ENCODE measurements around the gene DOK4.

GRCh38 chr16:57481421-57481820 lies 4.9 kb downstream of the DOK4 start:
- TF ChIP-seq, protein P1, sequence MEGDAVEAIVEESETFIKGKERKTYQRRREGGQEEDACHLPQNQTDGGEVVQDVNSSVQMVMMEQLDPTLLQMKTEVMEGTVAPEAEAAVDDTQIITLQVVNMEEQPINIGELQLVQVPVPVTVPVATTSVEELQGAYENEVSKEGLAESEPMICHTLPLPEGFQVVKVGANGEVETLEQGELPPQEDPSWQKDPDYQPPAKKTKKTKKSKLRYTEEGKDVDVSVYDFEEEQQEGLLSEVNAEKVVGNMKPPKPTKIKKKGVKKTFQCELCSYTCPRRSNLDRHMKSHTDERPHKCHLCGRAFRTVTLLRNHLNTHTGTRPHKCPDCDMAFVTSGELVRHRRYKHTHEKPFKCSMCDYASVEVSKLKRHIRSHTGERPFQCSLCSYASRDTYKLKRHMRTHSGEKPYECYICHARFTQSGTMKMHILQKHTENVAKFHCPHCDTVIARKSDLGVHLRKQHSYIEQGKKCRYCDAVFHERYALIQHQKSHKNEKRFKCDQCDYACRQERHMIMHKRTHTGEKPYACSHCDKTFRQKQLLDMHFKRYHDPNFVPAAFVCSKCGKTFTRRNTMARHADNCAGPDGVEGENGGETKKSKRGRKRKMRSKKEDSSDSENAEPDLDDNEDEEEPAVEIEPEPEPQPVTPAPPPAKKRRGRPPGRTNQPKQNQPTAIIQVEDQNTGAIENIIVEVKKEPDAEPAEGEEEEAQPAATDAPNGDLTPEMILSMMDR (IDR thresholded peaks at IDR 0.05) = no peak
- TF ChIP-seq EP300 (IDR thresholded peaks at IDR 0.05) (no peak), POLR2A (IDR thresholded peaks at IDR 0.05) (no peak)
